ENCODE data around the gene RAB43. TPM values are rescaled to one million over a fixed set of nuclear protein-coding genes. Genes with fewer than 3 reads are reported as not detected.

Gene RAB43
- polyA plus RNA-seq, 1 of the 3 experiments (the other 2 are of a cell fraction), result 9.5 TPM

DNA sequence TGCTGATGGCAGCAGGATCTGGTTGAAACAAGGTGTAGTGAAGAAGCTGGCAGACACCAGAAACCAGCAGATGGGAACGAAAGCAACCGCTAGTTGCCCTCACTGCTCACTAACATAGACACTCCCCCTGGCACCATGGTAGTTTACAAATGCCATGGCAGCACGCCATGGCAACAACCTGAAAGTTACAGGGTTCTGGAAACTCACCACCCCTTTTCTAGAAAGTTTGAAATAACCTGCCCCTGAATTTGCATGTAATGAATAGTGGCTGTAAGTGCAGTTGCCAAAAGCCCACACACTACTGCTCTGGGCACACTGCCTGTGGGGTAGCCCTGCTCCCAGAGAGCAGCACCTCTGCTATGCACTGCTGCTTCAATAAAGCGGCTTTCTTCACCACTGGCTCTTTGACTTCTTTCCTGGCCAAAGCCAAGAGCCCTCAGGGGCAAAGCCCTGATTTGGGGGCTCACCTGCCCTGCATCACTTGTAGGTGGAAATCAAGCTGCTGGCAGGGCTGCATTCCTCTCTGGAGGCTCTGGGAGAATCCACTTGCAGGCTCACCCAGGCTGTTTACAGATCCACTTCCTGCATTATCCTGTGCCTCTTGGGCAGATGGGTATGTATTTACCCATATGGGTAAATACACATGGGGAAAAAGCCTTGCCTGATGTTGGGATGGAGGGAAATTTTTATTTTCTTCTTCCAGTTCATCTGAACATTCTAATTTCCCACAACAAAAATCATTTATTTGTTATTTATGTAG, 63.0 kb downstream of the RAB43 start:
- Histone ChIP-seq H3F3A (replicated peaks; ENCODE audit: insufficient read depth) (no peaks in the 10 kb centered on the region), H3K4me2 (no peak overlapping the region), H3K27ac (ENCODE audit: low read depth in 2 of 2, low read length in 1 of 2) (no peak overlapping the region), H3K4me1 (ENCODE audit: control insufficient read depth in 1 of 2, insufficient read depth in 2 of 2, low read depth in 1 of 2, low read length in 1 of 2) (peaks cover 0 to 29% of the 10 kb centered on the region in 2 experiments; a peak in 1 of 4 replicates), H3K9me2 (no peaks in the 10 kb centered on the region), H3K9ac (no peak overlapping the region), H3K36me3 (replicated peaks in 1 of 2; ENCODE audit: control insufficient read depth in 1 of 2, insufficient read depth in 2 of 2, low read length in 1 of 2) (no peaks in the 10 kb centered on the region), H3K27me3 (ENCODE audit: insufficient read depth) (0 out of 2 replicates have a peak, but pooled peaks cover 16% of the 10 kb centered on the region), H3K79me2 (ENCODE audit: insufficient read depth) (no peaks in the 10 kb centered on the region), H3K4me3 (ENCODE audit: low read depth in 2 of 2, low read length in 1 of 2) (no peak overlapping the region), H3K9me3 (no peaks in the 10 kb centered on the region), H4K20me1 (ENCODE audit: insufficient read depth) (no peaks in the 10 kb centered on the region), H2AFZ (ENCODE audit: low read depth) (no peak overlapping the region)
- CTCF ChIA-PET, result interaction anchor here (0.5 to 2.8 kb wide), 2 partner anchors 88 to 187 kb away, joined by 3 to 10 read pairs; no protein-coding TSS in a partner anchor
- no peak for DNase-seq
- TF ChIP-seq EP300 (IDR thresholded peaks at IDR 0.05; ENCODE audit: borderline replicate concordance in 1 of 2, low read depth in 1 of 2, low read length in 1 of 2), result no peak
- no peak for TF ChIP-seq FOXJ3 (CRISPR knock-in tag; IDR thresholded peaks at IDR 0.05)
- POLR2A ChIA-PET, result no interaction called here
- WGBS (ENCODE audit: low lambda C conversion rate), result 54% methylated on average over 4 of the region's 4 CpGs

DNA sequence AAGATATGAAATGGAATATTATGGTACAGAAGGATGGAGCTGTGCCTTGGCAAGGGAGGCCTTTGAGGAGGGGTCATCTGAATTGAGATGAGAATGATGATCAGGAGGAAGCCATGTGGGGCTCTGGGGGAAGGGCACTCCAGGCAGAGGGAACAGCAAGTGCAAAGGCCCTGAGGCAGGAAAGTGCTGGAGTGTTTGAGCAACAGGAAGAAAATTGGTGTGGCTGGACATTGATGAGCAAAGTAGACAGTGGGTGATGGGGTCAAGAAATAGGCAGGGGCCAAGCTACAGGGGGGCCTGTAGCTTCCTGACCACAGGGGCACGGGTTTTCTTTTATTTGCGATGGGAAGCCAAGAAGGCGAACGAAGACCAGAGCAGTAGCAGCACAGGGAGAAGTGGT, 64.4 kb downstream of the RAB43 start:
- Histone ChIP-seq H3K4me3 (ENCODE audit: low read depth in 2 of 2, low read length in 1 of 2) (no peak overlapping the region), H3K27me3 (ENCODE audit: insufficient read depth) (0 out of 2 replicates have a peak, but pooled peaks cover 16% of the 10 kb centered on the region), H3F3A (replicated peaks; ENCODE audit: insufficient read depth) (no peaks in the 10 kb centered on the region), H3K36me3 (replicated peaks in 1 of 2; ENCODE audit: control insufficient read depth in 1 of 2, insufficient read depth in 2 of 2, low read length in 1 of 2) (no peaks in the 10 kb centered on the region), H4K20me1 (ENCODE audit: insufficient read depth) (no peaks in the 10 kb centered on the region), H3K9me2 (no peaks in the 10 kb centered on the region), H3K79me2 (ENCODE audit: insufficient read depth) (no peaks in the 10 kb centered on the region), H3K27ac (ENCODE audit: low read depth in 2 of 2, low read length in 1 of 2) (no peak overlapping the region), H3K9me3 (no peaks in the 10 kb centered on the region), H2AFZ (ENCODE audit: low read depth) (no peak overlapping the region), H3K4me2 (no peak overlapping the region), H3K9ac (no peak overlapping the region), H3K4me1 (ENCODE audit: control insufficient read depth in 1 of 2, insufficient read depth in 2 of 2, low read depth in 1 of 2, low read length in 1 of 2) (peaks cover 0 to 28% of the 10 kb centered on the region in 2 experiments; a peak in 1 of 4 replicates)
- POLR2A ChIA-PET, result no interaction called here
- DNase-seq, result no peak
- TF ChIP-seq TAF1 (IDR thresholded peaks at IDR 0.05; ENCODE audit: borderline replicate concordance, low read depth, low read length) (no peak), SMC3 (IDR thresholded peaks at IDR 0.05; ENCODE audit: low read depth, low read length) (no peak), EP300 (IDR thresholded peaks at IDR 0.05; ENCODE audit: borderline replicate concordance in 1 of 2, low read depth in 1 of 2, low read length in 1 of 2) (no peak), MEF2A (IDR thresholded peaks at IDR 0.05; ENCODE audit: borderline replicate concordance, low read depth) (no peak), SIN3A (IDR thresholded peaks at IDR 0.05; ENCODE audit: borderline replicate concordance, low read depth, low read length) (no peak), NRF1 (IDR thresholded peaks at IDR 0.05; ENCODE audit: low read depth, low read length) (no peak), POLR2AphosphoS5 (IDR thresholded peaks at IDR 0.05; ENCODE audit: low read depth, low read length) (no peak)
- WGBS (ENCODE audit: low lambda C conversion rate), result 94% methylated on average over 4 of the region's 4 CpGs
- CTCF ChIA-PET, result interaction anchor here (1.2 to 2.8 kb wide), 2 partner anchors 29 to 189 kb away, joined by 4 to 10 read pairs; no protein-coding TSS in a partner anchor

DNA sequence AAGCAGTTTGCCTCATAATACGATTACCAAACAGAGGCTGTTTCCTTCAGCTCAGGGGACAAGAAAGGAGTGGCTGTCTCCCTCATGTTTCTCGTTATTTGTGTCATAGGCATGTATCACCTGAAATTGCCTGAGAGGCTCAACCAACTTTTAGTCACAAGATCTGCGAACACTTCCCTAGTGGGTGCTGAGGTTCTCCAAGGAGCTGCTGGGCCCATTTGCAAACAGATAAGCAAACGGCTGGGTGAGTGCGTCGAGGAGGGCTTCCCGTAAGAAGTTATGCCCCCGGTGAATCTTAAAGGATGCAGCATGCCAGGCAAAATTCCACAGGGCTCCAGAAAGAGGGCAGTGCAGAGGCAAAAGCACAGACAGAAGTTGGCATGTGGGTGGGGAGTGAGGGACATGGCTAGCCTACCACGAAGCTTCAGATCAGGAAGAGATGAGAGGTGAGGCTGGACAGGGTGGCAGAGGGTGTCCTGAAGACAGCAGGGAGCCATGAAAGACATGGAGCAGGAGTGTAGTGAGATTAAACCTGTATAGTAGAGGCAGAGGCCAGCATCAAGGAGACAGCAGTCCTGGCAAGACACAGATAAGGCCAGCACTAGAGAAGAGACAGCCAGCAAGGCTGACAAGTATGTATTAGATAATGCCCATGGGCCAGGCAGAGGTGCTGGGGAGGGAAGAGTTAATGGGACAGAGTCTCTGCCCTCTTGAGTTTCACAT, 65.0 kb downstream of the RAB43 start:
- H3K36me3 ChIP-seq (replicated peaks in 1 of 2; ENCODE audit: control insufficient read depth in 1 of 2, insufficient read depth in 2 of 2, low read length in 1 of 2), result no peaks in the 10 kb centered on the region
- no peak for DNase-seq
- ChIA-PET POLR2A (no interaction called here), CTCF (interaction anchor here (1.2 to 2.8 kb wide), 2 partner anchors 29 to 189 kb away, joined by 4 to 10 read pairs; no protein-coding TSS in a partner anchor)
- H3K27ac ChIP-seq (ENCODE audit: low read depth in 2 of 2, low read length in 1 of 2), result no peak overlapping the region
- no peak overlapping the region for H3K4me3 ChIP-seq (ENCODE audit: low read depth in 2 of 2, low read length in 1 of 2)
- WGBS (ENCODE audit: low lambda C conversion rate), result 72% methylated on average over 9 of the region's 9 CpGs
- H3K9ac ChIP-seq, result no peak overlapping the region
- no peak overlapping the region for H3K4me2 ChIP-seq
- H3K9me3 ChIP-seq, result no peaks in the 10 kb centered on the region
- H3K79me2 ChIP-seq (ENCODE audit: insufficient read depth), result no peaks in the 10 kb centered on the region
- H3F3A ChIP-seq (replicated peaks; ENCODE audit: insufficient read depth), result no peaks in the 10 kb centered on the region
- no peaks in the 10 kb centered on the region for H4K20me1 ChIP-seq (ENCODE audit: insufficient read depth)
- no peaks in the 10 kb centered on the region for H3K9me2 ChIP-seq
- no peak overlapping the region for H2AFZ ChIP-seq (ENCODE audit: low read depth)
- peaks cover 0 to 27% of the 10 kb centered on the region in 2 experiments; a peak in 1 of 4 replicates for H3K4me1 ChIP-seq (ENCODE audit: control insufficient read depth in 1 of 2, insufficient read depth in 2 of 2, low read depth in 1 of 2, low read length in 1 of 2)
- TF ChIP-seq NFIC (IDR thresholded peaks at IDR 0.05; ENCODE audit: borderline replicate concordance), result no peak
- TF ChIP-seq, protein P1, sequence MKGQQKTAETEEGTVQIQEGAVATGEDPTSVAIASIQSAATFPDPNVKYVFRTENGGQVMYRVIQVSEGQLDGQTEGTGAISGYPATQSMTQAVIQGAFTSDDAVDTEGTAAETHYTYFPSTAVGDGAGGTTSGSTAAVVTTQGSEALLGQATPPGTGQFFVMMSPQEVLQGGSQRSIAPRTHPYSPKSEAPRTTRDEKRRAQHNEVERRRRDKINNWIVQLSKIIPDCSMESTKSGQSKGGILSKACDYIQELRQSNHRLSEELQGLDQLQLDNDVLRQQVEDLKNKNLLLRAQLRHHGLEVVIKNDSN (IDR thresholded peaks at IDR 0.05; ENCODE audit: borderline replicate concordance, low read depth), result no peak
- TF ChIP-seq EP300 (IDR thresholded peaks at IDR 0.05; ENCODE audit: borderline replicate concordance in 1 of 2, low read depth in 1 of 2, low read length in 1 of 2), result no peak
- no peak for TF ChIP-seq RCOR1 (IDR thresholded peaks at IDR 0.05; ENCODE audit: low read length)
- H3K27me3 ChIP-seq (ENCODE audit: insufficient read depth), result 0 out of 2 replicates have a peak, but pooled peaks cover 16% of the 10 kb centered on the region
